ENCODE data around the gene SF1.

- TF ChIP-seq, protein P1, sequence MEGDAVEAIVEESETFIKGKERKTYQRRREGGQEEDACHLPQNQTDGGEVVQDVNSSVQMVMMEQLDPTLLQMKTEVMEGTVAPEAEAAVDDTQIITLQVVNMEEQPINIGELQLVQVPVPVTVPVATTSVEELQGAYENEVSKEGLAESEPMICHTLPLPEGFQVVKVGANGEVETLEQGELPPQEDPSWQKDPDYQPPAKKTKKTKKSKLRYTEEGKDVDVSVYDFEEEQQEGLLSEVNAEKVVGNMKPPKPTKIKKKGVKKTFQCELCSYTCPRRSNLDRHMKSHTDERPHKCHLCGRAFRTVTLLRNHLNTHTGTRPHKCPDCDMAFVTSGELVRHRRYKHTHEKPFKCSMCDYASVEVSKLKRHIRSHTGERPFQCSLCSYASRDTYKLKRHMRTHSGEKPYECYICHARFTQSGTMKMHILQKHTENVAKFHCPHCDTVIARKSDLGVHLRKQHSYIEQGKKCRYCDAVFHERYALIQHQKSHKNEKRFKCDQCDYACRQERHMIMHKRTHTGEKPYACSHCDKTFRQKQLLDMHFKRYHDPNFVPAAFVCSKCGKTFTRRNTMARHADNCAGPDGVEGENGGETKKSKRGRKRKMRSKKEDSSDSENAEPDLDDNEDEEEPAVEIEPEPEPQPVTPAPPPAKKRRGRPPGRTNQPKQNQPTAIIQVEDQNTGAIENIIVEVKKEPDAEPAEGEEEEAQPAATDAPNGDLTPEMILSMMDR (IDR thresholded peaks at IDR 0.05; ENCODE audit: poor library complexity): no peak
- TF ChIP-seq EZH2phosphoT487 (IDR thresholded peaks at IDR 0.05; ENCODE audit: low read depth, severe bottlenecking, unreplicated experiment): no peak
These were observed 24.2 kb upstream of the SF1 start for GRCh38 chr11:64802370-64803157.
